Activated CD4-positive, alpha-beta T cell treated with anti-CD3 and anti-CD28 coated beads, Interleukin-2, amount 50 U/mL, for 24 hours (primary cell): ENCODE measurements around the gene FNDC3A.
"Not testable (repeated sequence)": the region's sequence is repeated elsewhere in the genome, so short reads cannot be mapped to it uniquely, and the experiment has no call there.

ENCODE experiments used
- DNase-seq, 2 donors: peaks; one replicate each; pipeline ENCODE4 v3.0.0-alpha.2; 2020; ENCODE audit warnings: low read depth in 1 of 2, low spot score in 1 of 2

FNDC3A gene

GRCh38 chr13:49134305-49134704 is 158.6 kb downstream of the FNDC3A start:
- no peak for DNase-seq

DNA sequence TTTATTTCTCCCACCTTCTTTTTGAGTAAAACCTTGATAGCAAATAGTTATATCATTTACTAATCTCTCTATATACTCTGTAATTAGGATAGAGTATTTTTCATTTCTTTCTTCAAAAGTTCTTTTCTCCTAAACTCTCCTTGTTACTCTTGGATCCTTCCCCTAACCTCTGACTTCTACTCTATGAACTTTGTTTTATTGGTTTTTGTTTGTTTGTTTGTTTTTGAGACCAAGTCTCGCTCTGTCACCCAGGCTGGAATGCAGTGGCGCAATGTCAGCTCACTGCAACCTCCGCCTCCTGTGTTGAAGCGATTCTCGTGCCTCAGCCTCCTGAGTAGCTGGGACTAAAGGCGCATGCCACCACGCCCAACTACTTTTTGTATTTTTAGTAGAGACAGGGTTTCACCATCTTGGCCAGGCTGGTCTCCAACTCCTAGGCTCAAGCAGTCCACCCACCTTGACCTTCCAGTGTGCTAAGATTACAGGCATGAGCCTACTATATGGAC is 161.5 kb downstream of the FNDC3A start:
- not testable (repeated sequence) for DNase-seq

GRCh38 chr13:49140910-49141611 is 165.3 kb downstream of the FNDC3A start:
- no peak for DNase-seq

DNA sequence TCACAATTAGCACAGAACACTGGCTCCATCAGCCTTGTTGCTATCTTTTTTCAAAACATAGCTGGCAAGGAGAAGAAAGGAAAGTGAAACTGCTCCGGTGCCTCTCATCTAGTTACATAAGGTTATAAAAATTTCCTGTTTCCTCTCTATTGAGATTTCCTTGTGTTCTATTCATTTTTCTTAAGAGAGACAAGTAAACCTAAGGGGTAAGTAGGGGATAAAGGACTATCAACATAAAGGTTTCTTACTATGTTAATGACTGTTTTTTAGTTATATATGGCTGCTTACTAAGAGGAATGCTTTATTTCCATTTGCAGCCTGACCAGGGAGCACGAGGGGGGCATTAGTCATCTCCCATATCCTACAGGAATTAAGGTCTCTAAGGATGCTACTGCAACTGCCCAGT is 171.2 kb downstream of the FNDC3A start:
- no peak for DNase-seq

- no peak for DNase-seq
Measured at GRCh38 chr13:49148405-49148804, 172.7 kb downstream of the FNDC3A start.

GRCh38 chr13:49157955-49158584 is 182.4 kb downstream of the FNDC3A start:
- not testable (repeated sequence) for DNase-seq

- DNase-seq: not testable (repeated sequence)
Measured at GRCh38 chr13:49163162-49163561, 187.4 kb downstream of the FNDC3A start.

DNA sequence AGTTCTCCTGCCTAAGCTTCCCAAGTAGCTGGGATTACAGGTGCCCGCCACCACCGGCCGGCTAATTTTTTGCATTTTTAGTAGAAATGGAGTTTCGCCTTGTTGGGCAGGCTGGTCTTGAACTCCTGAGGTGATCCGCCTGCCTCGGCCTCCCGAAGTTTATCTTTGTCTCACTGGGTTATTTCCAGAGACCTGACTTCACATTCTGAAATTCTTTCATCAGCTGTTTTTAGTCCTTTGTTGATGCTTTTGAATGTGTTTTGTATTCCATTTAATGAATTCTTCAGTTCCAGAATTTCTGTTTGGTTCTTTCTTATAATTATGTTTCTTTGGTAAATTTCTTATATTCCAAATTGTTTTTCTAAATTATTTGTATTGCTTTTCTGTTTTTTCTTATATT is 189.0 kb downstream of the FNDC3A start:
- DNase-seq: no peak

DNA sequence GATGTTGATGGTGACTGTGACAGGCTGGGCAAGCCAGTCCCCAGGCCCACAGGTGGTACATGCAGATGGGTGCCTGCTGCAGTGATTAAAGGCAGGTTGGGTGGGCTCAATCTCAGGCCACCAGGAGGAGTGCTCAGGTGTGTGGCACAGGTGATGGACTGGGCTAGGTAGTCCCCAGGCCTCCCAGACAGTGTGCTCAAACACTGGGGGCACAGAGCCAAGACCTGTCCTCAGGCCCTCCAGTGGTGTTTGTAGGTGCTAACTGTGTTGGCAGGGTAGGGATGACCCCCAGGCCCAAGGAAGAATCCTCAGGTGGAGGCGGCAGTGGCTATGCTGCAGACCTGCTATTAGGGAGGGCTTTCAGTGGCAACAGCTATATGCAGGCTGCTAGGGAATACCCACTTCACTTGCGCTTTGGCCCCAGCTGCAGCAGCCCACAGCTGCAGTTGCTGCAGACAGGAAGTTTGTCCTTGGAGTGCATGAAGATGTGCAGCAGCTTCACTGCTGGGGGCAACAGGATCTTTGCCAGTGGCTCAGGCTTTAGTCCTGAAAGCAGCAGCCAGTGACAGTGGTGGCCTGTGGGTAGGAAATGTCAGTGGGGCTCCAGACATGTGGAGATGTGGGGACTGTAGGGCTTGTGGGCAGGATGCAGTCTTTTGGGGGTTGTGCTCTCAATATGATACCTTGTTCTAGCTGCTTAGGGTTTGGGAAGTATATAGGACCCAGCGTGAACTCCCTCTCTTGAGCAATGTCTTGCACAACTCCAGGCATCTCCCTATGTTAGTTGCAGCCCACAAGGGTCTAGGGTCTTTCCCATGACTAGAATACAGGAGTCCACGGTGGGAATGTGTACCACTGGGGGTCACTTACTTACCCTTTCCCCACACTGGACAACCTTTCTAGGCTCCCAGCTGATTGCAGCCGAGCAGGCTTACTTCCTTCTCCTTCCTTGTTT is 190.4 kb downstream of the FNDC3A start:
- no peak for DNase-seq

- no peak for DNase-seq
Measured at GRCh38 chr13:49171359-49171758, 195.6 kb downstream of the FNDC3A start.

DNA sequence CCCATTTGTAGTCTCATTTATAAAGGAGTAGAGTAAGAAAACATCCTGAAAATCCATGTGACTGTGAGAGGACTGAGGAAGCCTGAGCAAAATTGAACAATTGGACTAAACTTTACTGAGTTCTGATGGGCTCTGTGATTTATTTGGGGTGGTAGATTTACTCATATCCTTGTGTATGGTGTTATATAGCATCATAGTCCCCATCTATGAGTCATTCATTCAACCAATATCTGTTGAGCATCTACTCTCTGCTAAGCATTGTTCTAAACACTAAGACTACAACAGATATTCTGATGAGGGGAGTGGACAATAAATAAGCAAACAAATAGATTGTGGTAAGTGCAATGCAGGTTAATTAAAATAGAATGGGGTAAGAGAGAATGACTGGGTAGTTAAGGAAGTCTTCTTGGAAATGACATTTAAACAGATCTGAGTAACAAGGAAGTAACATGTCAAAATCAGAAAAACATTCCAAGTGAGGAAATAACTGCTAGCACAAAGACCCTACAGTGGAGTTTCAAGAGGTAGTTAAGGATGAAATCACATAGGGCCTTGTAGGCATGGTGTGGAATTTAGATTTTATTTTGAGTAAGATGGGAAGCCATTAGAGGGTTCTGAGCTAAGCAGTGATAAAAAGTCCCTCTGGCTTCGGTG is 208.1 kb downstream of the FNDC3A start:
- DNase-seq: no peak

DNA sequence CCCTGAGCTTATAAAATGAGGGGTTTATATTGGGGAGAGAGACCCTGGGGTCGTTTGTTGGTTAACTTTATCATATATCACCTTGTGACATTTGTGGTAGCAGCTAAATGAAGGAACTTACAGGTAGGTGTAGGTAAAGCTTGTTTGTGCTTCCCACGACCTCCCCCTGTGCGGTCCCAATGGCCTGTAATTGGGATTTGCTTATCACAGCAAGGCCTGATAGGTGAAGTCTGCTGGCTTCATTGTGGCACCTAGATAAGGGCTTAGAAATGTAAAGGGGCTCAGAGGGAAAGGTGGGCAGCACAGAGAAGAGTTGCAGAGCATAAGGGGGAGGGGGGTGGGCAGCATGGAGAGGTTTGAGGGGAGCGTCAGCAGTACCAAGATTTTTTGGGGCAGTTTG is 208.9 kb downstream of the FNDC3A start:
- DNase-seq: no peak

DNA sequence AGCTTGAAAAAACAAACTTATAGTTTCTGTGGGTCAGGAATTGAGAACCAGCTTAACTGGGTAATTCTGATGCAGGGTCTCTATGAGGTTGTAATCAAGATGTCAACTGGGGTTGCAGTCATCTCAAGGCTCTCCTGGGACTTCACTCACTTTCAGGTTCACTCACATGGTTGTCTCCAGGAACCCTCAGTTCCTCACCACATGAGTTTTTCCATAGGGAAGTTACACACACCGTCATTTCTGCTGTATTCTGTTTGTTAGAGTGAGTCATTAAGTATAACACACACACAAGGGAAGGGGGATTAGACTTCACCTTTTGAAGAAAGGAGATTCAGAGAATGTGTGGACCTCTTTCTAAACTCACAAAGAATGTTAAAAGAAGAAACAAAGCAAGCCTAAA is 209.6 kb downstream of the FNDC3A start:
- DNase-seq: no peak

GRCh38 chr13:49190901-49191300 is 215.2 kb downstream of the FNDC3A start:
- DNase-seq: no peak

DNA sequence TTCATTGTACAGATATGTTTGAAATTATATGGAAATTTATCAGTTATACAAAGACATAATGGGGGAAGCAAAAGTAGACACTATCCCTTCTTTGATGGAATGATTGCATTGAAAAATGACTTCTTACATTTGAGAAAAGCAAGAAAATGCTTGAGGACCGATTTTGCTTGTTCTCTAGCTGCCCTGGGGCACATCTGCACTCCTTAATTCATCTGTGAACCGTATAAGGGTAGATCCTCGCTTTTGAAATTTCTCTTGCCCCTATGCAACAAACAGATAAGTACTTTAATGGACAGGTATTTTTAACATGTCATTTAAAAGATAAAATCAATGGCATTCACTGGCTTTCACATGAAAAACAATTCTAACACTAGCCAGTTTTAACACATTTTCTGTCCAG is 230.9 kb downstream of the FNDC3A start:
- no peak for DNase-seq

- no peak for DNase-seq
Measured at GRCh38 chr13:49208619-49209018, 232.9 kb downstream of the FNDC3A start.

DNA sequence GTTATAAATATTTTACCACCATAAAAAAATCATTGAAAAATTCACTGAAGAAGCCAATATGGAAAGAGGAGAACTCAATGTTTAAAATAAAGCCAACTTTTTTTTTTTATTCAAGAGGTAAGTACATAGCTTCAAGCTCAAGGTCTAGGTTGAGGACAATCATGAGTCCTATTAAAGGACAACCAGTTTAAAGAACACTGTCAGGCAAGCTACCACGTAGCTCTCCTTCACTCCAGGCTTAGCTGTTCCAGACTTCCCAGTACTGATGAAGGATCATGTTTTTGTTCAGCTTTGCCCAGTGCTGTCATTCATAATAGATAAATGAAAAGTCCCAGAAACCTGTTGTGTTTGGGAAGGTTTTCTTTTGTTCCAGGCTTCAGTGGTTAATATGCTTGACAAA is 234.4 kb downstream of the FNDC3A start:
- no peak for DNase-seq

- no peak for DNase-seq
Measured at GRCh38 chr13:49210669-49211068, 235.0 kb downstream of the FNDC3A start.

DNA sequence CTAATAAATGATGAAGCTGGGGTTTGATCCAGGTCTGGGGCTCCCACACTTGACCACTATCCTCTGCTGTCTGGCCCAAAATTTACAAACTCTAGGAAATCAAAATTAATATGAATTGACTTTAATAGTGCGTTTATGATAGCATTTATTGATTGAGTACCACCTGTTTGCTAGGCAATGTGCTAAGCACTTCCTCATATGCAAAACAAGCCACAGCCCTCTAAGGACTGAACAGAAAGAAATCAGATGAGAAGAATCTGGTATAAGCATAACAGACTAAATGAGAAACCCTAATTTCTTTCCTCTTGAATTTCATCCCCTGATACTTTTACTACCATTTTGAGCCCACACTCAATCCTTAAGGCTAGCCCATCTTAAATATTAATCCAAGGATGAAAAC is 237.8 kb downstream of the FNDC3A start:
- DNase-seq: no peak

- no peak for DNase-seq
Measured at GRCh38 chr13:49213997-49214916, 238.5 kb downstream of the FNDC3A start.
